ENCODE results near the gene PLA2G4E.

The PLA2G4E gene

GRCh38 chr15:42021593-42021992 lies 751 bp upstream of the PLA2G4E start:
- in situ Hi-C loops (cut with HindIII; ENCODE audit: low sequenced_read_pairs), result no loop called here

GRCh38 chr15:42018306-42019224 lies 2.3 kb downstream of the PLA2G4E start:
- in situ Hi-C loops (cut with HindIII; ENCODE audit: low sequenced_read_pairs), result no loop called here

GRCh38 chr15:42016971-42017370 lies 3.9 kb downstream of the PLA2G4E start:
- in situ Hi-C loops (cut with HindIII; ENCODE audit: low sequenced_read_pairs), result no loop called here

GRCh38 chr15:42014406-42014805 lies 6.4 kb downstream of the PLA2G4E start:
- in situ Hi-C loops (cut with HindIII; ENCODE audit: low sequenced_read_pairs), result no loop called here

- in situ Hi-C loops (cut with HindIII; ENCODE audit: low sequenced_read_pairs), result no loop called here
Observed at GRCh38 chr15:42012928-42013482, 7.8 kb downstream of the PLA2G4E start.

GRCh38 chr15:42012241-42012640 lies 8.6 kb downstream of the PLA2G4E start:
- in situ Hi-C loops (cut with HindIII; ENCODE audit: low sequenced_read_pairs), result no loop called here

GRCh38 chr15:42011074-42011473 lies 9.8 kb downstream of the PLA2G4E start:
- in situ Hi-C loops (cut with HindIII; ENCODE audit: low sequenced_read_pairs), result no loop called here

GRCh38 chr15:42010434-42010833 lies 10.4 kb downstream of the PLA2G4E start:
- in situ Hi-C loops (cut with HindIII; ENCODE audit: low sequenced_read_pairs), result no loop called here

GRCh38 chr15:42009474-42009873 lies 11.4 kb downstream of the PLA2G4E start:
- in situ Hi-C loops (cut with HindIII; ENCODE audit: low sequenced_read_pairs), result loop anchor here (5.0 kb wide), 1 partner anchor 43 kb away; no protein-coding TSS in a partner anchor

- in situ Hi-C loops (cut with HindIII; ENCODE audit: low sequenced_read_pairs), result loop anchor here (5.0 kb wide), 1 partner anchor 43 kb away; no protein-coding TSS in a partner anchor
Observed at GRCh38 chr15:42009022-42009421, 11.8 kb downstream of the PLA2G4E start.

- in situ Hi-C loops (cut with HindIII; ENCODE audit: low sequenced_read_pairs), result loop anchor here (5.0 kb wide), 1 partner anchor 45 kb away; no protein-coding TSS in a partner anchor
Observed at GRCh38 chr15:42007386-42007785, 13.5 kb downstream of the PLA2G4E start.

- in situ Hi-C loops (cut with HindIII; ENCODE audit: low sequenced_read_pairs), result no loop called here
Observed at GRCh38 chr15:42002333-42002732, 18.5 kb downstream of the PLA2G4E start.

GRCh38 chr15:42001236-42001635 lies 19.6 kb downstream of the PLA2G4E start:
- in situ Hi-C loops (cut with HindIII; ENCODE audit: low sequenced_read_pairs), result no loop called here

- in situ Hi-C loops (cut with HindIII; ENCODE audit: low sequenced_read_pairs), result no loop called here
Observed at GRCh38 chr15:41999290-42000285, 21.3 kb downstream of the PLA2G4E start.

- in situ Hi-C loops (cut with HindIII; ENCODE audit: low sequenced_read_pairs), result no loop called here
Observed at GRCh38 chr15:41997845-41998244, 23.0 kb downstream of the PLA2G4E start.

- in situ Hi-C loops (cut with HindIII; ENCODE audit: low sequenced_read_pairs), result no loop called here
Observed at GRCh38 chr15:41996921-41997592, 23.8 kb downstream of the PLA2G4E start.

- in situ Hi-C loops (cut with HindIII; ENCODE audit: low sequenced_read_pairs), result no loop called here
Observed at GRCh38 chr15:41996376-41996775, 24.5 kb downstream of the PLA2G4E start.

GRCh38 chr15:41995476-41995855 lies 25.4 kb downstream of the PLA2G4E start:
- in situ Hi-C loops (cut with HindIII; ENCODE audit: low sequenced_read_pairs), result no loop called here

- in situ Hi-C loops (cut with HindIII; ENCODE audit: low sequenced_read_pairs), result no loop called here
Observed at GRCh38 chr15:41994772-41995475, 25.9 kb downstream of the PLA2G4E start.

GRCh38 chr15:41994171-41994650 lies 26.6 kb downstream of the PLA2G4E start:
- in situ Hi-C loops (cut with HindIII; ENCODE audit: low sequenced_read_pairs), result no loop called here

All from endothelial cell of hepatic sinusoid (primary cell).